Gastrocnemius medialis (tissue), 4 donors: ENCODE data around the gene MARCHF6. TPM values are rescaled to one million over a fixed set of nuclear protein-coding genes. Genes with fewer than 3 reads are reported as not detected.

Experiments
- ATAC-seq, 2 donors: fragments of 150-250 bp; one replicate each; pipeline ENCODE4 v1.9.1; 2016
- DNase-seq, 2 donors: peaks; one replicate each; pipeline ENCODE4 v3.0.0-alpha.2; 2019
- H3K27ac ChIP-seq, 4 donors: fragments of 200-600 bp; sonication (generic); 1 replicate in 1 of 4; 2 replicates in 3 of 4; pipeline ENCODE4 v1.5.1; 2016 to 2018; ENCODE audit warnings: mild to moderate bottlenecking in 2 of 4, moderate library complexity in 1 of 4
- H3K27me3 ChIP-seq, 3 donors: fragments of 200-600 bp; sonication (generic) in 2 of 3; 1 replicate in 1 of 3; 2 replicates in 2 of 3; pipeline versions ENCODE4 v1.5.1 to v1.6.0; 2016 to 2019; ENCODE audit warnings: mild to moderate bottlenecking in 1 of 3, moderate library complexity in 1 of 3
- H3K36me3 ChIP-seq, 2 donors: fragments of 200-600 bp; sonication (generic) in 1 of 2; one replicate each; pipeline ENCODE4 v1.5.1; 2017 to 2018
- H3K4me1 ChIP-seq, 2 donors: fragments of 200-600 bp; sonication (generic) in 1 of 2; one replicate each; pipeline ENCODE4 v1.5.1; 2016 to 2017; ENCODE audit warnings: mild to moderate bottlenecking in 2 of 2
- H3K4me3 ChIP-seq, 4 donors: fragments of 200-600 bp; sonication (generic) in 3 of 4; 1 replicate in 1 of 4; 2 replicates in 3 of 4; pipeline ENCODE4 v1.5.1; 2016 to 2019; ENCODE audit warnings: mild to moderate bottlenecking in 2 of 4
- H3K9me3 ChIP-seq, 3 donors: fragments of 200-600 bp; sonication (generic) in 2 of 3; 1 replicate in 1 of 3; 2 replicates in 2 of 3; pipeline ENCODE4 v1.5.1; 2016 to 2019
- POLR2A ChIP-seq, 2 donors: fragments of 450-650 bp; IDR thresholded peaks; one replicate each; pipeline ENCODE4 v1.6.1; 2017; ENCODE audit warnings: antibody characterized with exemption in 2 of 2, mild to moderate bottlenecking in 2 of 2, moderate library complexity in 2 of 2
- in situ Hi-C, 4 donors: fragments of 200-750 bp; cut with MboI; loops; one replicate each; pipeline versions ENCODE4 v1.15.0 to v1.8.0; 2017; ENCODE audit warnings: low sequenced_read_pairs in 4 of 4
- intact Hi-C: fragments of 100-400 bp; cut with DNase I; formaldehyde crosslinking; loops from one replicate; pipeline ENCODE4 v1.15.1; 2023; ENCODE audit warnings: low total_unique reads
- total RNA-seq, 4 donors: library from RNA; depleted of rRNA; stranded (reverse); fragments of >200 nt; gene quantifications; one replicate each; pipeline versions ENCODE4 v1.1.0 to v1.2.3, GENCODE V29; 2016
- TF ChIP-seq, protein P1 (sequence below), 5 experiments: fragments of 450-650 bp in 3 of 5; fragments of 200-600 bp in 2 of 5; sonication (generic) in 2 of 5; IDR thresholded peaks in 4 of 5; conservative IDR thresholded peaks in 1 of 5; 1 replicate in 4 of 5; 2 replicates in 1 of 5; pipeline ENCODE4 v1.5.1; 2016 to 2019; ENCODE audit warnings: antibody characterized with exemption in 5 of 5, mild to moderate bottlenecking in 3 of 5, moderate library complexity in 3 of 5

MARCHF6 gene
- total RNA-seq, 4 donors from 2014 or later = 139 to 173 (median 146) TPM

GRCh38 chr5:10324518-10325370 lies 28.8 kb upstream of the MARCHF6 start:
- intact Hi-C loops (no loop called here), in situ Hi-C loops (no loop called here)
- Histone ChIP-seq H3K9me3 (no peaks in the 10 kb centered on the region), H3K27ac (peak overlapping the region; percentile 57 to 78 (median 74)), H3K4me1 (peaks cover 26 to 29% of the 10 kb centered on the region in 2 donors), H3K4me3 (no peak overlapping the region), H3K36me3 (no peaks in the 10 kb centered on the region), H3K27me3 (no peaks in the 10 kb centered on the region)
- peak; percentile 73 to 75 for ATAC-seq
- TF ChIP-seq POLR2A (IDR thresholded peaks at IDR 0.05) = no peak
- TF ChIP-seq, protein P1, sequence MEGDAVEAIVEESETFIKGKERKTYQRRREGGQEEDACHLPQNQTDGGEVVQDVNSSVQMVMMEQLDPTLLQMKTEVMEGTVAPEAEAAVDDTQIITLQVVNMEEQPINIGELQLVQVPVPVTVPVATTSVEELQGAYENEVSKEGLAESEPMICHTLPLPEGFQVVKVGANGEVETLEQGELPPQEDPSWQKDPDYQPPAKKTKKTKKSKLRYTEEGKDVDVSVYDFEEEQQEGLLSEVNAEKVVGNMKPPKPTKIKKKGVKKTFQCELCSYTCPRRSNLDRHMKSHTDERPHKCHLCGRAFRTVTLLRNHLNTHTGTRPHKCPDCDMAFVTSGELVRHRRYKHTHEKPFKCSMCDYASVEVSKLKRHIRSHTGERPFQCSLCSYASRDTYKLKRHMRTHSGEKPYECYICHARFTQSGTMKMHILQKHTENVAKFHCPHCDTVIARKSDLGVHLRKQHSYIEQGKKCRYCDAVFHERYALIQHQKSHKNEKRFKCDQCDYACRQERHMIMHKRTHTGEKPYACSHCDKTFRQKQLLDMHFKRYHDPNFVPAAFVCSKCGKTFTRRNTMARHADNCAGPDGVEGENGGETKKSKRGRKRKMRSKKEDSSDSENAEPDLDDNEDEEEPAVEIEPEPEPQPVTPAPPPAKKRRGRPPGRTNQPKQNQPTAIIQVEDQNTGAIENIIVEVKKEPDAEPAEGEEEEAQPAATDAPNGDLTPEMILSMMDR (IDR thresholded peaks at IDR 0.05 in 4 of 5, conservative IDR thresholded peaks at IDR 0.05 in 1 of 5) = no peak
- no peak for DNase-seq

DNA sequence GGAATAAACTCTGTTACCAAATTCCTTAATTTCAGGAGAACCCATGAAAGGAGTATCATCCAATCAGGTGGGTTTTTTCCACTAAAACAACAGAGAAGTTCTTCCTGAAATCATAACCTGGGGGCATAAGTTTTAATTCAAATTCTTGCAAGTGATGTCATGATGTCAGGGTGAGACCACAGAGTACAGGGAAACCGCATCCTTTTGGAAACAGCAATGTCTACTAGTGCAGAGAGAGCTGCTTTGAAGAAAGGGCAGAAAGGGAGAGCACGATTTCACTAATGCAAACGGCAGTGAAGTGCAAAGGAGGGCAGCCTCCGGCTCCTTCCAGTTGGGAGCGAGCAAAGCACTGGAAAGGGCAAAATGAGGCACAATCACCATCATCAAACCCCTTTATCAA lies 25.2 kb upstream of the MARCHF6 start:
- Histone ChIP-seq H3K4me1 (peaks cover 53 to 54% of the 10 kb centered on the region in 2 donors), H3K36me3 (no peaks in the 10 kb centered on the region), H3K27me3 (no peaks in the 10 kb centered on the region), H3K9me3 (no peaks in the 10 kb centered on the region), H3K4me3 (no peak overlapping the region), H3K27ac (no peak overlapping the region)
- no peak for DNase-seq
- no peak for TF ChIP-seq POLR2A (IDR thresholded peaks at IDR 0.05)
- TF ChIP-seq, protein P1 (IDR thresholded peaks at IDR 0.05 in 4 of 5, conservative IDR thresholded peaks at IDR 0.05 in 1 of 5) = no peak
- in situ Hi-C loops (no loop called here), intact Hi-C loops (no loop called here)
- ATAC-seq = no peak

GRCh38 chr5:10329446-10329819 lies 24.1 kb upstream of the MARCHF6 start:
- peaks cover 42 to 46% of the 10 kb centered on the region in 2 donors for H3K4me1 ChIP-seq
- DNase-seq (no peak), ATAC-seq (no peak)
- in situ Hi-C loops (no loop called here), intact Hi-C loops (no loop called here)
- no peak overlapping the region for H3K4me3 ChIP-seq
- H3K27ac ChIP-seq = peak overlapping the region; percentile 73 to 86 (median 78)
- H3K36me3 ChIP-seq = no peaks in the 10 kb centered on the region
- TF ChIP-seq, protein P1 (IDR thresholded peaks at IDR 0.05 in 4 of 5, conservative IDR thresholded peaks at IDR 0.05 in 1 of 5) = no peak
- no peak for TF ChIP-seq POLR2A (IDR thresholded peaks at IDR 0.05)
- no peaks in the 10 kb centered on the region for H3K27me3 ChIP-seq
- H3K9me3 ChIP-seq = no peaks in the 10 kb centered on the region

DNA sequence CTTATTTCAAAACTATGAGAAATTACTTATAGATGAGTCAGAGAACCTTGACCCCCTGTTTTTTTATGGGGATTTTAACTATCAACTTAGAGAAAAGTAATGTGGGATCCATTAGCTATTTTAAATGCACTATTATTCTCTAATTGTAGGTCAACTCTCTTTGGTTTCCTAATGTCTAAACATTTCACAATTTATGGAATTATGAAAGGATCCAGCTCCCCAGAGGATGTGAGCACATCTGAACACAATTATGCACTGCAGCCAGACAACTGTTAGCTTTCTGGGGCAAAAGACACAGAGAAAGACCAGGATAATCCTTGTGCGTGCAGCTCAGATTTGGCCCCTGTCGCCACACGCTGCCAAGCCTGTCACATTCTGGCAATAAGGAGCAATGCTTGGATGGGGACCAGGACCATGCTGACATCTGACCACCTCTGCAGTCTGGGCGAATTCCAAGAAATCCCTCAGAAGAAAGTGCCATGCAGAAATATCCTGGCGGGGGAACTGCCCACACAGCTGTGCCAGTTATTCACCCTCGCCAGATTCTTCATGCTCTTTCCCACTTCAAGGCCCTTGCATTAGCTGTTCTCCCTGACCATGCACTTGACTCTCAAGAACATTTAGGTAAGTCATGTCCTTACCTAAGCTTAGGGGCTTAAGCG lies 23.5 kb upstream of the MARCHF6 start:
- intact Hi-C loops (loop anchor here (2.0 kb wide), 2 partner anchors 23 to 41 kb away; partner anchors contain the start of gene MARCHF6), in situ Hi-C loops (no loop called here)
- Histone ChIP-seq H3K27me3 (no peaks in the 10 kb centered on the region), H3K27ac (peak overlapping the region; percentile 73 to 86 (median 78)), H3K4me1 (peaks cover 37 to 41% of the 10 kb centered on the region in 2 donors), H3K4me3 (no peak overlapping the region), H3K9me3 (no peaks in the 10 kb centered on the region), H3K36me3 (no peaks in the 10 kb centered on the region)
- peak in 1 of 2 donors; percentile 65 for DNase-seq
- TF ChIP-seq POLR2A (IDR thresholded peaks at IDR 0.05) = no peak
- TF ChIP-seq, protein P1 (IDR thresholded peaks at IDR 0.05 in 4 of 5, conservative IDR thresholded peaks at IDR 0.05 in 1 of 5) = no peak
- ATAC-seq = peak; percentile 45 to 54
